Adrenal gland (tissue), 5 donors: ENCODE measurements around the gene MYO9B.

Source experiments
- CTCF ChIP-seq, 6 experiments: fragments of 450-650 bp in 4 of 6; fragments of 200-600 bp in 2 of 6; sonication (generic) in 1 of 6; IDR thresholded peaks; 1 replicate in 5 of 6; 2 replicates in 1 of 6; pipeline versions ENCODE4 v1.5.1 to v1.8.0; 2016 to 2021; ENCODE audit warnings: antibody characterized with exemption in 6 of 6, mild to moderate bottlenecking in 2 of 6, moderate library complexity in 1 of 6
- POLR2A ChIP-seq, 2 donors: fragments of 450-650 bp; IDR thresholded peaks; one replicate each; pipeline ENCODE4 v1.6.1; 2017; ENCODE audit warnings: antibody characterized with exemption in 2 of 2, mild to moderate bottlenecking in 2 of 2, moderate library complexity in 1 of 2
- donor health status: DM: no; HTN: no; CAD: no.

GRCh38 chr19:17107546-17108452, 32.2 kb downstream of the MYO9B start:
- TF ChIP-seq CTCF (IDR thresholded peaks at IDR 0.05) (no peak), POLR2A (IDR thresholded peaks at IDR 0.05) (peak in 1 of 2 donors; percentile 54)
